HUES6 (cell line): ENCODE data around the gene PIEZO2.

ENCODE experiments used
- H3K27ac ChIP-seq: 2 replicates; pipeline ENCODE4 v1.7.0; 2013; ENCODE audit warnings: low read depth, mild to moderate bottlenecking, low read length, inconsistent platforms
- H3K27me3 ChIP-seq: 2 replicates; pipeline ENCODE4 v1.6.1; 2013; ENCODE audit warnings: low read length; ENCODE audit not compliant: control insufficient read depth, insufficient read depth
- H3K36me3 ChIP-seq: 2 replicates; pipeline ENCODE4 v1.6.1; 2013; ENCODE audit warnings: low read length; ENCODE audit not compliant: control insufficient read depth, insufficient read depth
- H3K4me1 ChIP-seq: 2 replicates; pipeline ENCODE4 v1.6.1; 2013; ENCODE audit warnings: low read length; ENCODE audit not compliant: control insufficient read depth, insufficient read depth
- H3K4me3 ChIP-seq: 2 replicates; pipeline ENCODE4 v1.5.1; 2013; ENCODE audit warnings: low read depth, low read length
- H3K9ac ChIP-seq: one replicate; pipeline ENCODE4 v1.6.1; 2013; ENCODE audit warnings: mild to moderate bottlenecking, low read length
- H3K9me3 ChIP-seq: 2 replicates; pipeline ENCODE4 v1.6.1; 2013; ENCODE audit warnings: low read depth, low read length; ENCODE audit not compliant: control insufficient read depth, insufficient read depth

PIEZO2 gene

DNA sequence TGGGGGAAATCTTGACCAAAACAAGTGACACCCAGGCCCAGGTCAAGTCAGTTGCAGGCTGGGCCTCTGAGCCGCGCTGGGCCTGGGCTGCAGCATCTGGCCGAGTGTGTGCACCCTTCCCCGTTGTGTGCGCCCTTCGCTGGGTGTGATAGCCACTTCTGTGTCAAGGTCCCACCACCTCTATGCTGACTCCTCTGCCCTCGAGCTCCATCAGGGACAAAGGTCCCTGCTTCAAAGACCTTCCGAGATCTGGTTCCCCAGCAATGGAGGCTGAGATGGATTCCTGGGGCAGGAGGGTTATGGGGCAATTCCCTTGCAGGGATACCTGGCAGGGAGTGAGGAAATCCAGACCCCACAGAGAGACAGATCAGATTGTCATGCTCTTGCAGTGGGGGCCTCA, 93.6 kb downstream of the PIEZO2 start:
- no peak overlapping the region for H3K27ac ChIP-seq
- H3K9ac ChIP-seq: no peak overlapping the region
- H3K4me3 ChIP-seq: no peak overlapping the region

DNA sequence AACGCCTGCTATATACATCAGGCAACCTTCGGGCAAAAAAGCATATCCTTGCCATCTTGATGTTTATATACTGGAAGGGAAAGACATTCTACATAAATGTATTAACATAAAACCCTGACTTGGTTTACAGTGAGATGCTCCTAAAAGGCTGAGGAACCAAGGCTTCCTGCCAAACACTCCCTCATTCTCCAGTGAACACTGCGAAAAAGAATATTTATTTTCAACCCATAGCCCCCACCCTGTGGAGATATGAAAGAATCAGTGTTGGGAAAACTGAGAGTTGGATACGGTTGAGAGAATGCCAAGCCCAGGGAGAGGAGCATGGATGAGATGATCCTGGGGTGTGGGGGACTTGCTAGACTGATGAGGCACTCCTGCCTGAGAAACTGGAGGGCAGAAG, 94.9 kb downstream of the PIEZO2 start:
- no peaks in the 10 kb centered on the region for H3K4me1 ChIP-seq
- no peak overlapping the region for H3K9ac ChIP-seq
- H3K27ac ChIP-seq: no peak overlapping the region
- H3K4me3 ChIP-seq: no peak overlapping the region
- peaks cover under 1% of the 10 kb centered on the region; the same call in 1 of the 2 replicates for H3K9me3 ChIP-seq
- H3K36me3 ChIP-seq: no peaks in the 10 kb centered on the region
- no peaks in the 10 kb centered on the region for H3K27me3 ChIP-seq

More for the DNA sequence above, 93.6 kb downstream of the PIEZO2 start:
- Histone ChIP-seq H3K27me3 (no peaks in the 10 kb centered on the region), H3K9me3 (no peaks in the 10 kb centered on the region), H3K36me3 (no peaks in the 10 kb centered on the region), H3K4me1 (no peaks in the 10 kb centered on the region)

DNA sequence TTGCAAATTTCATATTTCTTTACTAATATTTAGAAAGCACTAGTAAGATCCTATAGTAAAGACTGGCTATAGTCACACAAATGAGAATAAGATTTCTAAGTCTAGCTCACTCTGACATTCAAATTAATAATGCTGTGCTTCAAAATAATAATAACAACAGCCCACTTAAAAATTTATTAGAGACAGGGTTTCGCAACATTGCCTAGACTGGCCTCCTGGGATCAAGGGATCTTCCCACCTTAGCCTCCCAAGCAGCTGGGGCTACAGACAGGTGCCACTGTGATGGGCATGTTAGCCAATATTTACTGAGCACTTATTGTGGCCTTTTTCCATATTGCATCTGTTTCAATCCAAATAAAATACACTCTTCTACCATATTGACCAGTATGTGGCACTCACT, 96.1 kb downstream of the PIEZO2 start:
- Histone ChIP-seq H3K9ac (no peak overlapping the region), H3K27me3 (no peaks in the 10 kb centered on the region), H3K27ac (no peak overlapping the region), H3K4me3 (no peak overlapping the region), H3K36me3 (no peaks in the 10 kb centered on the region), H3K9me3 (peaks cover 5% of the 10 kb centered on the region; the same call in 1 of the 2 replicates), H3K4me1 (no peaks in the 10 kb centered on the region)

DNA sequence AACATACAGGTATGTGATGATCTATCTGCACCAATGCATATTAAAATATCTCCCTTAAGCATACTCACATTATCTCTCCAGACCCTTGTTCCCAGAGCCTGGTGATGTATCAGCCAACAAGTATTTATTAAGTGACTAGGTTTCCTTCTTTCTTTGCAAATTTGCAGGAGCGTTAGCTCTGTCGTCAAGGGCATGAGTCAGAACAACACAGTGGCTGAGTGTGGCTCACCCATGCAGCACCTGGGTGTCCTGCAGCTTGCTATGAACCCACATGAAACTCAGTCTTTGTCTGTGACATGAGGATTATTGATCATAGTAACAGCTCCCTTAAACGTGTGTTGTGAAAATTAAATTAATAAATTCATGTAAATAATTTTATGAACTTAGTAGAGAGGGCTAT, 96.6 kb downstream of the PIEZO2 start:
- Histone ChIP-seq H3K36me3 (no peaks in the 10 kb centered on the region), H3K27ac (no peak overlapping the region), H3K9me3 (peaks cover 5% of the 10 kb centered on the region; the same call in 1 of the 2 replicates), H3K27me3 (no peaks in the 10 kb centered on the region), H3K9ac (no peak overlapping the region), H3K4me1 (peaks cover 1% of the 10 kb centered on the region; the same call in 1 of the 2 replicates), H3K4me3 (no peak overlapping the region)

DNA sequence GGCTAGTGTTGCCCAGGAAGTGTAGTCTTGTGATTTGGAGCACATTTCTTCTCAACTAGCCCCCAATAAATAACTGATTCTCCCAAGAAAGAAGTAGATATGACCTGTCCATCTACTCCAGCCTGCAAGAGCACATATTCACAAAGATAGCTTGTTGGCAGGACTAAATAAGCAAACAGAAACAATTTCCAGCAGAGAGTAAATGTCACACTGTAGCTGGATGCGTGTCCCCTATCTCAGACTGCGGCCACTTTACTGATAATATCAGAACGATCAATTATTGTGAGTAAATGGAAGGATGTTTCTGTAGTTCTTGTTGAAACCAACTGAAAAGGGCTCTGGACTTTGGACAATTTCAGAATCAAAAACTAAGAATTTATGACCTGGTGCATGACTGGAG, 97.9 kb downstream of the PIEZO2 start:
- peaks cover 5% of the 10 kb centered on the region; the same call in 1 of the 2 replicates for H3K9me3 ChIP-seq
- no peak overlapping the region for H3K4me3 ChIP-seq
- H3K36me3 ChIP-seq: no peaks in the 10 kb centered on the region

DNA sequence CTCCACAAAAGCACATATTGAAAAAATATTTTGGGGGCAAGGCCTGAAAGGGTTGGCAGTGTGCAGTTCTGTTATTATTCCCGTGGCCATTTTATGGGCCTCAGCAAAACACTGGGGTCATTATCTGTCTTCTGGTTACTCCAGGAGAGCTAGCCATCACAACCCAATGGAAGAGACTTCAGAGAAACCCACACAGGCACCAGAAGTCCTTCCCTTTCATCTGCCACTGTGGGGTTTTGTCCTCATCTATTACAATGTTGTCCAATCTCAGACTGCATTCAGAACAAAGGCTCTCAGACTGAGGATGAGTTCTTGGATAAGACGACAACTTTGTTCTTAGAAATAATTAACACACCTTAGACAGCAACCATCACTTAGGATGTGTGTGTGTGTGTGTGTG, 98.4 kb downstream of the PIEZO2 start:
- no peaks in the 10 kb centered on the region for H3K36me3 ChIP-seq
- no peak overlapping the region for H3K27ac ChIP-seq
- H3K27me3 ChIP-seq: no peaks in the 10 kb centered on the region
- peaks cover 7% of the 10 kb centered on the region; the same call in 1 of the 2 replicates for H3K4me1 ChIP-seq
- H3K9ac ChIP-seq: no peak overlapping the region
- no peak overlapping the region for H3K4me3 ChIP-seq
- peaks cover 5% of the 10 kb centered on the region; the same call in 1 of the 2 replicates for H3K9me3 ChIP-seq

More for the DNA sequence above, 97.9 kb downstream of the PIEZO2 start:
- H3K9ac ChIP-seq: no peak overlapping the region
- H3K4me1 ChIP-seq: peaks cover 7% of the 10 kb centered on the region; the same call in 1 of the 2 replicates
- no peak overlapping the region for H3K27ac ChIP-seq
- H3K27me3 ChIP-seq: no peaks in the 10 kb centered on the region

DNA sequence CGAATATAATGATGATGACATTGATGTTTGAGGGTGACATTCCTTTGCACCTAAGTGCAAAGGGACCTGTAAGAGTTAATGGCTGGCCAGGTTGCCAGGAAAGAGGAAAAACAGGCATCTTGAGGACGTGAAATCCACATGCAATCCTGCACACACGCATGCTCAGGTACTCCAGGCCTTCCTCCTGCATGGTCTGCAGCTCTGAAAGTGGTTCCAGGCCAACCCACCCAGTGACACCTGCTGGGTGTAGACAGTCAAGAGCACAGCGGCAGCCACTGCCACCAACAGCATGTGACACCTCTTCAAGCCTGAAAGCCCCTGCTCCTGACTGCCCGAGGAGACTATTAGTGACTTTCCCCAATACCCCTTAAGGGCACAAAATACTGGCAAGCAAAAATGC, 101.6 kb downstream of the PIEZO2 start:
- no peak overlapping the region for H3K27ac ChIP-seq
- H3K9ac ChIP-seq: no peak overlapping the region
- no peaks in the 10 kb centered on the region for H3K27me3 ChIP-seq
- no peaks in the 10 kb centered on the region for H3K36me3 ChIP-seq
- peaks cover 7% of the 10 kb centered on the region; the same call in 1 of the 2 replicates for H3K4me1 ChIP-seq
- no peak overlapping the region for H3K4me3 ChIP-seq
- peaks cover 8% of the 10 kb centered on the region; the same call in 1 of the 2 replicates for H3K9me3 ChIP-seq

DNA sequence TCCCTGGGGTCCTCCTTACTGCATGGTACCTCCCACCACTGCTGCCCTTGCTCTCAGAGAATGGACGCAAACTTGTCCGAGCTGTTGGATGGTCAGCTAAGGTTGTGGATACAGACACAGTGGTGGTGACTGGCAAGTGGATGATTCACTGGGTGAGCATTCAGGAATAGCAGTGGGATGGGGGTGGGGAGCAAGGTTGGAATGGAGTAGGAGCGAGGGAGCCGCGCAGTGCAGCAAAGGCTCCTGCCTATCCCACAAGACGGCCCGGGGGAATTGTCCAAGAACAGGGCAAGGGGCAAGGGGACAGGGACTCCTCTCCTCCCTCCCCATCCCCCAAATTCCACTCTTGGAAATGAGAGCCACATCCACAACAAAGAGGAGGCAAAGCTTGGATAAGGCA, 102.2 kb downstream of the PIEZO2 start:
- H3K27ac ChIP-seq: no peak overlapping the region
- H3K9me3 ChIP-seq: peaks cover 8% of the 10 kb centered on the region; the same call in 1 of the 2 replicates
- peaks cover 7% of the 10 kb centered on the region; the same call in 1 of the 2 replicates for H3K4me1 ChIP-seq
- no peak overlapping the region for H3K4me3 ChIP-seq
- no peaks in the 10 kb centered on the region for H3K36me3 ChIP-seq
- H3K27me3 ChIP-seq: no peaks in the 10 kb centered on the region
- no peak overlapping the region for H3K9ac ChIP-seq

DNA sequence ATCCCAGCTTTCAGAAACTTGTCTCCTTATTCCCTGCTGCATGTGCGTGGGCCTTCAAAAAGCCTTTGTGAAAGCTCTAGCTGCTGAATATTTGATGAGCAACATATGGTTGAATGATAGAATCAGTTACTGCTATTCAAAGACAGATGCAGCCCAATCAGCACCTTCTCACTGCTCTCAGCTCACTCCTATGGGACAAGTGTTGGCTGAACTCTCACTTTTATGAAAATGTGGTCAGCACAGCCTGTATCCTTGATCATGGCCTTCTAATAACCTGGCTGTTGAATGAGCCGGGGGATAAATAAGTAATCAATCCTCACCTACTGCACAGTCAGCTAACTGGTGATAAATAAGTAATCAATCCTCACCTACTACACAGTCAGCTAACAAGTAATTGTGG, 103.2 kb downstream of the PIEZO2 start:
- peaks cover 7% of the 10 kb centered on the region; the same call in 1 of the 2 replicates for H3K4me1 ChIP-seq
- no peaks in the 10 kb centered on the region for H3K27me3 ChIP-seq
- peaks cover 8% of the 10 kb centered on the region; the same call in 1 of the 2 replicates for H3K9me3 ChIP-seq
- no peaks in the 10 kb centered on the region for H3K36me3 ChIP-seq
- no peak overlapping the region for H3K27ac ChIP-seq
- H3K4me3 ChIP-seq: no peak overlapping the region
- H3K9ac ChIP-seq: no peak overlapping the region

DNA sequence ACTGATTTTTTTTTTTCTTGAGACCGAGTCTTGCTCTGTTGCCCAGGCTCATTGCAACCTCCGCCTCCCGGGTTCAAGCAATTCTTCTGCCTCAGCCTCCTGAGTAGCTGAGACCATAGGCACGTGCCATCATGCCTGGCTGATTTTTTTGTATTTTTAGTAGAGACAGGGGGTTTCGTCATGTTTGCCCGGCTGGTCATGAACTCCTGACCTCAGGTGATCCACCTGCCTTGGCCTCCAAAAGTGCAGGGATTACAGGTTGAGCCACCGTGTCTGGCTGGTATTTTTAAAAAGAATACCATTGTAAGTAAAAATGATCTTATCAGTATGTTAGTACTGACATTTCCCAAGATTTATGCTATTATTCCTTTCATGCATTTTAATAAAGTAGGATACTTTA, 105.7 kb downstream of the PIEZO2 start:
- Histone ChIP-seq H3K27ac (no peak overlapping the region), H3K27me3 (no peaks in the 10 kb centered on the region), H3K4me1 (peaks cover 7% of the 10 kb centered on the region; the same call in 1 of the 2 replicates), H3K9ac (no peak overlapping the region), H3K9me3 (0 out of 2 replicates have a peak, but pooled peaks cover 3% of the 10 kb centered on the region), H3K36me3 (no peaks in the 10 kb centered on the region), H3K4me3 (no peak overlapping the region)

DNA sequence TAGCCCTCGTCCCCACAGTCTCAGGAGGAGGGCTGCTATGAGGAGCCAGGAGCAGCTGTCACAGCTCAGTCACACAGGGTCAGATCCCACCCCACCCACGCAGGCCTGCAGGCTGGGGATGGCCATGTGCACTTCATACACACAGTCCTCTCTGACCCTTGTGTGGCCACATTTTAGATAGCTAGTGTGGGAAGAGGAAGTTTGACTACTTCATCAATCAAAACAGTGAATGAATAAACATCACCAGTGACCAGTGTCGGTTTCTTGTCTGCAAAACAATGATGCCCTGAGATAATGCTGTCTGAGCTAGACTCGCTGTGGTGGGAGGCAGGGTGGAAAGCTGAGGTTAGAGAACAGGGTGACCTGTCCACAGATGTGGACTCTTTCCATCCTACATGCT, 107.1 kb downstream of the PIEZO2 start:
- H3K9ac ChIP-seq: no peak overlapping the region
- H3K4me3 ChIP-seq: no peak overlapping the region
- peaks cover under 1% of the 10 kb centered on the region; the same call in 1 of the 2 replicates for H3K4me1 ChIP-seq
- H3K27me3 ChIP-seq: no peaks in the 10 kb centered on the region
- H3K36me3 ChIP-seq: no peaks in the 10 kb centered on the region
- 0 out of 2 replicates have a peak, but pooled peaks cover 3% of the 10 kb centered on the region for H3K9me3 ChIP-seq
- H3K27ac ChIP-seq: no peak overlapping the region
